ENCODE measurements around the gene ZFR2.

The ZFR2 gene

GRCh38 chr19:3873151-3873550 lies 4.3 kb upstream of the ZFR2 start:
- in situ Hi-C loops (cut with HindIII; ENCODE audit: low sequenced_read_pairs), result no loop called here
- DNase-seq (ENCODE audit: low read depth, low spot score), result no peak
- H3K4me3 ChIP-seq (ENCODE audit: low read depth, low read length), result no peak overlapping the region
- TF ChIP-seq, protein P1, sequence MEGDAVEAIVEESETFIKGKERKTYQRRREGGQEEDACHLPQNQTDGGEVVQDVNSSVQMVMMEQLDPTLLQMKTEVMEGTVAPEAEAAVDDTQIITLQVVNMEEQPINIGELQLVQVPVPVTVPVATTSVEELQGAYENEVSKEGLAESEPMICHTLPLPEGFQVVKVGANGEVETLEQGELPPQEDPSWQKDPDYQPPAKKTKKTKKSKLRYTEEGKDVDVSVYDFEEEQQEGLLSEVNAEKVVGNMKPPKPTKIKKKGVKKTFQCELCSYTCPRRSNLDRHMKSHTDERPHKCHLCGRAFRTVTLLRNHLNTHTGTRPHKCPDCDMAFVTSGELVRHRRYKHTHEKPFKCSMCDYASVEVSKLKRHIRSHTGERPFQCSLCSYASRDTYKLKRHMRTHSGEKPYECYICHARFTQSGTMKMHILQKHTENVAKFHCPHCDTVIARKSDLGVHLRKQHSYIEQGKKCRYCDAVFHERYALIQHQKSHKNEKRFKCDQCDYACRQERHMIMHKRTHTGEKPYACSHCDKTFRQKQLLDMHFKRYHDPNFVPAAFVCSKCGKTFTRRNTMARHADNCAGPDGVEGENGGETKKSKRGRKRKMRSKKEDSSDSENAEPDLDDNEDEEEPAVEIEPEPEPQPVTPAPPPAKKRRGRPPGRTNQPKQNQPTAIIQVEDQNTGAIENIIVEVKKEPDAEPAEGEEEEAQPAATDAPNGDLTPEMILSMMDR (IDR thresholded peaks at IDR 0.05; ENCODE audit: low read depth, low read length), result no peak

DNA sequence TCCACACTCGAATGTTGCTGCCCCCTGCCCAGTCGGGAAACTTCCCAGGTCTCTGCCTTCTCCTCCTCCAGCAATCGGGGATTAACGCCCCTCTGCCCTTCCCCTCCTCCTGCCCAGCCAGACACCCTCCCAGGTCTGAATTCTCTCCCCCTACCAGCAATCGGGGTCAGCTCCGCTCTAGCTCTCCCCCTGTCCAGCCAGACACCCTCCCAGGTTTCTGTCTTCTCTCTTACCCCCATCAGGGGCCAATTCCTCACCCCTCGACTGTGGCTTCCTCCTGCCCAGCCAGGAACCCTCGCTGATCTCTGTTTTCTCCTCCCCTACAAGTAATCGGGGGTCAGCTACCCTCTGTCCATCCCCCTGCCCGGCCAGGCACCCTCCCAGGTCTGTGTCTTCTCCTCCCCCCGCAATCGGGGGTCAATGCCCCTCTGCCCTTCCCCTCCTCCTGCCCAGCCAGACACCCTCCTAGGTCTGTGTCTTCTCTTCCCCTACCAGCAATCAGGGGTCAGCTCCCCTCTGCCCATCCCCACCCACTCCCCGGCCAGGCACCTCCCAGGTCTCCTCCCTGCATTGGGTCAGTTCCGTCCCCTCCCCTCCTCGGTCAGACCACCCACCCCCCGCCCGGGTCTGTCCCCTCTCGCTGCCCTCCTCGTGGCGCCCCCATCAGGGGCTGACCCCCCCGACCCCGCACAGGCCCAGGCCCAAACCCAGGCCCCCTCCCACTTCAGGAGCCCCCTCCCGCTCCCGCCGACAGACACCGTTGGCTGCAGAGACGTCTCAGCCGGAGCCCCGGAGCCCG lies 668 bp downstream of the ZFR2 start:
- DNase-seq (ENCODE audit: low read depth, low spot score), result no peak
- TF ChIP-seq, protein P1 (IDR thresholded peaks at IDR 0.05; ENCODE audit: low read depth, low read length), result no peak
- no peak overlapping the region for H3K4me3 ChIP-seq (ENCODE audit: low read depth, low read length)
- in situ Hi-C loops (cut with HindIII; ENCODE audit: low sequenced_read_pairs), result no loop called here

- in situ Hi-C loops (cut with HindIII; ENCODE audit: low sequenced_read_pairs), result no loop called here
- DNase-seq (ENCODE audit: low read depth, low spot score), result no peak
- TF ChIP-seq, protein P1 (IDR thresholded peaks at IDR 0.05; ENCODE audit: low read depth, low read length), result no peak
- no peak overlapping the region for H3K4me3 ChIP-seq (ENCODE audit: low read depth, low read length)
Measured at GRCh38 chr19:3866910-3867638, 1.8 kb downstream of the ZFR2 start.

- in situ Hi-C loops (cut with HindIII; ENCODE audit: low sequenced_read_pairs), result no loop called here
- no peak overlapping the region for H3K4me3 ChIP-seq (ENCODE audit: low read depth, low read length)
- DNase-seq (ENCODE audit: low read depth, low spot score), result no peak
- TF ChIP-seq, protein P1 (IDR thresholded peaks at IDR 0.05; ENCODE audit: low read depth, low read length), result no peak
Measured at GRCh38 chr19:3863648-3864047, 5.2 kb downstream of the ZFR2 start.

- DNase-seq (ENCODE audit: low read depth, low spot score), result no peak
- in situ Hi-C loops (cut with HindIII; ENCODE audit: low sequenced_read_pairs), result no loop called here
- TF ChIP-seq, protein P1 (IDR thresholded peaks at IDR 0.05; ENCODE audit: low read depth, low read length), result no peak
- no peak overlapping the region for H3K4me3 ChIP-seq (ENCODE audit: low read depth, low read length)
Measured at GRCh38 chr19:3862826-3863500, 5.9 kb downstream of the ZFR2 start.

DNA sequence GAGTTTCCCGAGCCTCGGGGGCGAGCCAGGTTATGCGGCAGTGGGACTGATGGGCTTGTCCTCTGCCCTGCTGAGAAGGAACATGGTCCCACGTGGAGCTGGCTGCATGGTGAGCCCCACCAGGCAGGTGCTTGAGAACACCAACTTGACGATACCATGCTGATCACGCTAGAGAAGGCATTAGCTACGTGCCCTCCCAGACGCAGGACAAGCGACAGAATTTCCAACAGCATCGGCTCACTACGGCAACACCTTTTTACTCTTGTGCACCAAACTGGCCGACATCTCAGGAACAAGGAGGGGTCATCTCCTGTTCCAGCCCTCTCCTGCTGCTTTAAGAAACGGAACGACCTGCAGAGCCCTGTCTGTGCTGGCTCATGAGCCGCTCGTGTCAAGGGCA lies 8.3 kb downstream of the ZFR2 start:
- H3K4me3 ChIP-seq (ENCODE audit: low read depth, low read length), result no peak overlapping the region
- DNase-seq (ENCODE audit: low read depth, low spot score), result no peak
- TF ChIP-seq, protein P1 (IDR thresholded peaks at IDR 0.05; ENCODE audit: low read depth, low read length), result no peak
- in situ Hi-C loops (cut with HindIII; ENCODE audit: low sequenced_read_pairs), result no loop called here
